Measurements from ENCODE around the gene AAR2.

Gene AAR2

GRCh38 chr20:36305602-36306551 lies 69.6 kb downstream of the AAR2 start, which contains the start of gene DLGAP4:
TSS of gene DLGAP4 (plus strand) at chr20:36306339. CDS start at chr20:36431718, 125,379 bp downstream.
- TF ChIP-seq GABPA (IDR thresholded peaks at IDR 0.05; ENCODE audit: low read depth) (no peak), REST (IDR thresholded peaks at IDR 0.05; ENCODE audit: insufficient replicate concordance, low read depth) (no peak), CTCF (IDR thresholded peaks at IDR 0.05; ENCODE audit: insufficient read depth, low read length) (no peak), SPI1 (IDR thresholded peaks at IDR 0.05; ENCODE audit: borderline replicate concordance, low read depth) (no peak), POLR2AphosphoS5 (IDR thresholded peaks at IDR 0.05; ENCODE audit: low read depth) (no peak)
- Histone ChIP-seq H3K27ac (replicated peaks) (no peak within 1 kb of the TSS), H3K4me3 (replicated peaks; ENCODE audit: insufficient read depth, low read length) (no peak within 1 kb of the TSS), H3K27me3 (ENCODE audit: insufficient read depth, poor library complexity, severe bottlenecking) (peaks cover 48% of the 10 kb centered on the region)
- DNase-seq (ENCODE audit: low read depth in 1 of 2, low spot score in 1 of 2), result no peak
